ENCODE data around the gene RUSC1. TPM values are rescaled to one million over a fixed set of nuclear protein-coding genes. Genes with fewer than 3 reads are reported as not detected.

RUSC1 gene
- total RNA-seq, 1 donor from 2014 or later = 27.6 TPM

DNA sequence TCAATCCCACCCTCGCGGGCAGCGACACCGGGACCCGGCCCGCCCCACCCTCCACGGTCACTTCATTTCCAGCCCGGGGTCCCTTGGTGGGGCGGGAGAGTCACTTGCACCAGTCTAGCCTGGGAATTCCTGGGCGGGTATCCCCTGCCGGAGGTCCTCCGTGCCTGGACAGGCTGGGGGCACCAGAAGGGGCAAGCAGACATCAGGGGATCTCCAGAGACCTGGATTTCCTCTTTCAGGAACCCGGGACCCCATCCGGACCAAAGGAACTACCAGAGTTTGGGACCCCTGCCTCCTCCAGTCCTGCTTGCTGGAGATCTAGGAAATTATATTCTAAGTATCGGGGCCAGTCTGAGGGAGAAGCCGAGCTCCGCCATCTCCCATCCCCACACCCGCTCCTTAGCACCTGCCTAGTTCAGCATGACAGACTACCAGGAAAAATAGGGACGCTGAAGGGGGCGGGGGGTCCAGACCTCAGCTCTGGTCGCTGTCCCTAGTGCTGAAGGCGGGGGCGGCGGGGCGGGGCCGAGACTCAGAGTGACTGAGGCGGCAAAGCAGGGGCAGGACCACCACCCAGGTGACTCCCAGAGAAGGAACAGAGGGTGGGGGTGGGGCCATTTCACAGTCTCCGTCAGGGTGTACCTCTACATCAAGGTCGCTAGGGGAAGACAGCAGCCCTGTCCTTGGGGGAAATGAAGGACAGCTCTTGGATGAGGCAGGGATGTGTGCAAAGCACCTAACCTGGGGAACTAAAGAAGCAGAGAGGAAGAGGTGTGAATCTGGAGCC lies 42.6 kb upstream of the RUSC1 start:
- Histone ChIP-seq H3K4me1 (peaks cover 30% of the 10 kb centered on the region), H3K9me3 (no peaks in the 10 kb centered on the region), H3K27ac (peak overlapping the region; percentile 53), H3K36me3 (no peaks in the 10 kb centered on the region), H3K4me3 (peak overlapping the region; percentile 91), H3K27me3 (ENCODE audit: low read depth) (no peaks in the 10 kb centered on the region)
- DNase-seq (peak; percentile 72), ATAC-seq (peak; percentile 22 to 37)
- TF ChIP-seq CTCF (IDR thresholded peaks at IDR 0.05) = peak; percentile 29
- intact Hi-C loops (cut with DNase I) = no loop called here

GRCh38 chr1:155278689-155279160 lies 42.0 kb upstream of the RUSC1 start:
- intact Hi-C loops (cut with DNase I) = no loop called here
- ATAC-seq = no peak
- Histone ChIP-seq H3K4me3 (no peak overlapping the region), H3K36me3 (no peaks in the 10 kb centered on the region), H3K27me3 (ENCODE audit: low read depth) (no peaks in the 10 kb centered on the region), H3K4me1 (peaks cover 28% of the 10 kb centered on the region), H3K9me3 (no peaks in the 10 kb centered on the region), H3K27ac (no peak overlapping the region)
- no peak for TF ChIP-seq CTCF (IDR thresholded peaks at IDR 0.05)
- DNase-seq = no peak

DNA sequence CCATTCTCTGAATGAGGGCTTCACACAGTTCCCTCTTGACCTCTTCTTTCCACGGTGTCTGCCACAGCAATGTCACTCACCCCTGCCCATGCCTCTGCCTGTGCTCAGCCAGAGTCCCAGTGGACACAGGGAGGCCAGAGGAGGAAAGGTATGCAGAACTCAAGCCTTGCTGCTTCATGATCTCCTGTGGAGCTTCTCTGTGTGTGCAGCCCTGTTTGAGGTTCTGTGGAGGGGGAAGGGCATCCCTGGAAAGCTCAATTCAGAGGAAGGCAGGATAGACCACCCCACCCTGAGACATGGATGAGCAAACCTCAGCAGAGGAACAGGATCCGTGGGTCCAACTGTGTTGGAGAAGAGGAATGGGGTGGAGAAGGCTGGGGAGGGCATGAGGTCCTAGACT lies 41.4 kb upstream of the RUSC1 start:
- DNase-seq = no peak
- TF ChIP-seq CTCF (IDR thresholded peaks at IDR 0.05) = no peak
- H3K4me1 ChIP-seq = peaks cover 24% of the 10 kb centered on the region
- H3K27me3 ChIP-seq (ENCODE audit: low read depth) = no peaks in the 10 kb centered on the region
- no peaks in the 10 kb centered on the region for H3K9me3 ChIP-seq
- ATAC-seq = no peak
- H3K4me3 ChIP-seq = no peak overlapping the region
- no peak overlapping the region for H3K27ac ChIP-seq
- intact Hi-C loops (cut with DNase I) = no loop called here
- H3K36me3 ChIP-seq = no peaks in the 10 kb centered on the region

DNA sequence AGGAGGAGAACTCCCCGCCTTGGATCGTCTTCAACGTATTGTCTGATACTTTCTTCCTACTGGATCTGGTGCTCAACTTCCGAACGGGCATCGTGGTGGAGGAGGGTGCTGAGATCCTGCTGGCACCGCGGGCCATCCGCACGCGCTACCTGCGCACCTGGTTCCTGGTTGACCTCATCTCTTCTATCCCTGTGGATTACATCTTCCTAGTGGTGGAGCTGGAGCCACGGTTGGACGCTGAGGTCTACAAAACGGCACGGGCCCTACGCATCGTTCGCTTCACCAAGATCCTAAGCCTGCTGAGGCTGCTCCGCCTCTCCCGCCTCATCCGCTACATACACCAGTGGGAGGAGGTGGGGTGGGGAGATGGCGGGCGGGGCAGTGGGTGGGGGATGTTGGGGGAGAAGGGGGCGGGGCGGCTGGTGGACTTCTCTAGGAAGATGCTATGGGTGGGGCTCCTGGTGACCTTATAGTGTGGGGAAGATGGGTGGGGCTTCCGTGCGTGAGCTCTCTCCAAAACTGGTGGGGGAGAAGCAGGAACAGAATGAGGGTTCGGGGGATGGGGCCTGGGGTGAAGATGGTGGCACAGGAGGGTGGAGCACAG lies 38.1 kb upstream of the RUSC1 start:
- no peak overlapping the region for H3K27ac ChIP-seq
- DNase-seq (no peak), ATAC-seq (no peak)
- no peak overlapping the region for H3K4me3 ChIP-seq
- intact Hi-C loops (cut with DNase I) = no loop called here
- peaks cover 13% of the 10 kb centered on the region for H3K4me1 ChIP-seq
- no peaks in the 10 kb centered on the region for H3K9me3 ChIP-seq
- H3K36me3 ChIP-seq = no peaks in the 10 kb centered on the region
- no peaks in the 10 kb centered on the region for H3K27me3 ChIP-seq (ENCODE audit: low read depth)
- no peak for TF ChIP-seq CTCF (IDR thresholded peaks at IDR 0.05)

GRCh38 chr1:155284476-155284875 lies 36.2 kb upstream of the RUSC1 start:
- no peak for TF ChIP-seq CTCF (IDR thresholded peaks at IDR 0.05)
- Histone ChIP-seq H3K9me3 (no peaks in the 10 kb centered on the region), H3K4me1 (no peaks in the 10 kb centered on the region), H3K27ac (no peak overlapping the region), H3K36me3 (no peaks in the 10 kb centered on the region), H3K27me3 (ENCODE audit: low read depth) (no peaks in the 10 kb centered on the region), H3K4me3 (no peak overlapping the region)
- ATAC-seq (no peak), DNase-seq (no peak)
- intact Hi-C loops (cut with DNase I) = no loop called here

Data from lower lobe of right lung (tissue), 2 donors.